K562 (cell line): ENCODE results near the gene MPZL3.
"Not testable (repeated sequence)": the region's sequence is repeated elsewhere in the genome, so short reads cannot be mapped to it uniquely, and the experiment has no call there.

Experiments used
- EGR1 ChIP-seq: fragments of 450-650 bp; conservative IDR thresholded peaks from 2 replicates; pipeline ENCODE4 v1.6.1; 2017; ENCODE audit warnings: mild to moderate bottlenecking
- FOXK1 ChIP-seq: sonication (generic); formaldehyde crosslinking; IDR thresholded peaks from 2 replicates; pipeline ENCODE4 v1.8.0; 2022; ENCODE audit warnings: missing genetic modification reagents, mild to moderate bottlenecking, borderline replicate concordance
- GABPA ChIP-seq: fragments of 200-800 bp; sonication (Bioruptor generic); conservative IDR thresholded peaks from 2 replicates; pipeline ENCODE4 v1.6.1; 2016; ENCODE audit warnings: low read depth, missing genetic modification characterization, missing compliant biosample characterization
- MYBL2 ChIP-seq, 2 experiments: fragments of 450-650 bp in 1 of 2; sonication (generic) in 1 of 2; formaldehyde crosslinking in 1 of 2; IDR thresholded peaks; 2 replicates each; pipeline versions ENCODE4 v1.6.1 to v1.8.1; 2017 to 2022; ENCODE audit warnings: borderline replicate concordance in 1 of 2, inconsistent platforms in 1 of 2, low read depth in 1 of 2, mild to moderate bottlenecking in 1 of 2, missing genetic modification reagents in 1 of 2, moderate library complexity in 1 of 2
- POLR2A ChIP-seq: fragments of 450-650 bp; conservative IDR thresholded peaks from 2 replicates; pipeline ENCODE4 v1.6.1; 2016
- REST ChIP-seq, 2 experiments: fragments of 450-650 bp; formaldehyde crosslinking in 1 of 2; IDR thresholded peaks; 2 replicates each; pipeline versions ENCODE4 v1.4.0 to v1.6.1; 2014 to 2020; ENCODE audit warnings: mild to moderate bottlenecking in 2 of 2, borderline replicate concordance in 1 of 2, low read depth in 1 of 2
- ZFP91 ChIP-seq: sonication (generic); formaldehyde crosslinking; IDR thresholded peaks from 2 replicates; pipeline ENCODE4 v1.8.0; 2022; ENCODE audit warnings: mild to moderate bottlenecking, missing genetic modification reagents
- ZNF239 ChIP-seq: fragments of 250-450 bp; sonication (Bioruptor Pico); IDR thresholded peaks from 2 replicates; pipeline ENCODE4 v1.4.0; 2020; ENCODE audit warnings: mild to moderate bottlenecking
- ZNF324 ChIP-seq: fragments of 250-450 bp; sonication (Bioruptor Pico); IDR thresholded peaks from 2 replicates; pipeline ENCODE4 v1.4.0; 2020; ENCODE audit warnings: mild to moderate bottlenecking
- ZNF408 ChIP-seq: fragments of 250-450 bp; sonication (Bioruptor Pico); IDR thresholded peaks from 2 replicates; pipeline ENCODE4 v1.4.0; 2020; ENCODE audit warnings: low read depth, mild to moderate bottlenecking, moderate library complexity

- not testable (repeated sequence) for TF ChIP-seq FOXK1 (CRISPR knock-in tag); EGR1; ZFP91 (CRISPR knock-in tag); REST (IDR thresholded peaks at IDR 0.05; ENCODE audit: borderline replicate concordance); REST (CRISPR knock-in tag; IDR thresholded peaks at IDR 0.05; ENCODE audit: low read depth); ZNF239 (CRISPR knock-in tag); POLR2A; ZNF324 (CRISPR knock-in tag); MYBL2 (IDR thresholded peaks at IDR 0.05; ENCODE audit: low read depth); MYBL2 (CRISPR knock-in tag; IDR thresholded peaks at IDR 0.05; ENCODE audit: borderline replicate concordance); ZNF408 (CRISPR knock-in tag); GABPA (tag)
These were observed 61.1 kb downstream of the MPZL3 start for GRCh38 chr11:118190942-118191506.
